ENCODE measurements around the gene MRPL11.
"Not testable (repeated sequence)": the region's sequence is repeated elsewhere in the genome, so short reads cannot be mapped to it uniquely, and the experiment has no call there.

Gene MRPL11

DNA sequence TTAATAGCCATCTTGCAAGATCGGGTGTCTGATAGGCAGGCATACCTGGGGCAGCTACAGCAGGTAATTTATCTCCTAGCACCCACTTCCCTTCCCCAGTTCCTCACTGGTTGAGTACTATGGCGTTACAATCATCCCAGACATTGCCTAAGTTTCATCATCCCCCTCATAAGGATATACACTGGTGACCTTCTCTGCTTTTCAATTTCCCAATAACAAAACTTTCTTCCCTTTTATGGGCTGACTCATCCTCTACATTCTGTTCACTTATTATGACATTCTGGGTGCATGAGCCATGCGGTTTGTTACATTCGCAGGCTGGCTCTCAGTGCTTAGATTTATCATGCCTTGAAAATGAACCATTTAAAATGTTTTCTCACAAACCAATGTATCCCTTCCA is 5.0 kb upstream of the MRPL11 start:
- DNase-seq (ENCODE audit: extremely low read depth, low read depth), result peak; percentile 39
- TF ChIP-seq, protein P1, sequence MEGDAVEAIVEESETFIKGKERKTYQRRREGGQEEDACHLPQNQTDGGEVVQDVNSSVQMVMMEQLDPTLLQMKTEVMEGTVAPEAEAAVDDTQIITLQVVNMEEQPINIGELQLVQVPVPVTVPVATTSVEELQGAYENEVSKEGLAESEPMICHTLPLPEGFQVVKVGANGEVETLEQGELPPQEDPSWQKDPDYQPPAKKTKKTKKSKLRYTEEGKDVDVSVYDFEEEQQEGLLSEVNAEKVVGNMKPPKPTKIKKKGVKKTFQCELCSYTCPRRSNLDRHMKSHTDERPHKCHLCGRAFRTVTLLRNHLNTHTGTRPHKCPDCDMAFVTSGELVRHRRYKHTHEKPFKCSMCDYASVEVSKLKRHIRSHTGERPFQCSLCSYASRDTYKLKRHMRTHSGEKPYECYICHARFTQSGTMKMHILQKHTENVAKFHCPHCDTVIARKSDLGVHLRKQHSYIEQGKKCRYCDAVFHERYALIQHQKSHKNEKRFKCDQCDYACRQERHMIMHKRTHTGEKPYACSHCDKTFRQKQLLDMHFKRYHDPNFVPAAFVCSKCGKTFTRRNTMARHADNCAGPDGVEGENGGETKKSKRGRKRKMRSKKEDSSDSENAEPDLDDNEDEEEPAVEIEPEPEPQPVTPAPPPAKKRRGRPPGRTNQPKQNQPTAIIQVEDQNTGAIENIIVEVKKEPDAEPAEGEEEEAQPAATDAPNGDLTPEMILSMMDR (IDR thresholded peaks at IDR 0.05; ENCODE audit: low read depth, low read length), result no peak

DNA sequence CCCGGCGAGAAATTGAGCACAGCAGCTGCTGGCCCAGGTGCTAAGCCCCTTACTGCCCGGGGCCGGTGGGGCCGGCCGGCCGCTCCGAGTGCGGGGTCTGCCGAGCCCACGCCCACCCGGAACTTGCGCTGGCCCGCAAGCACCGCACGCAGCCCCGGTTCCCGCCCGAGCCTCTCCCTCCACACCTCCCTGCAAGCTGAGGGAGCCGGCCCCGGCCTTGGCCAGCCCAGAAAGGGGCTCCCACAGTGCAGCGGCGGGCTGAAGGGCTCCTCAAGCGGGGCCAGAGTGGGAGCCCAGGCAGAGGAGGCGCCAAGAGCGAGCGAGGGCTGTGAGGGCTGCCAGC is 2.3 kb upstream of the MRPL11 start:
- not testable (repeated sequence) for DNase-seq (ENCODE audit: extremely low read depth, low read depth)

DNA sequence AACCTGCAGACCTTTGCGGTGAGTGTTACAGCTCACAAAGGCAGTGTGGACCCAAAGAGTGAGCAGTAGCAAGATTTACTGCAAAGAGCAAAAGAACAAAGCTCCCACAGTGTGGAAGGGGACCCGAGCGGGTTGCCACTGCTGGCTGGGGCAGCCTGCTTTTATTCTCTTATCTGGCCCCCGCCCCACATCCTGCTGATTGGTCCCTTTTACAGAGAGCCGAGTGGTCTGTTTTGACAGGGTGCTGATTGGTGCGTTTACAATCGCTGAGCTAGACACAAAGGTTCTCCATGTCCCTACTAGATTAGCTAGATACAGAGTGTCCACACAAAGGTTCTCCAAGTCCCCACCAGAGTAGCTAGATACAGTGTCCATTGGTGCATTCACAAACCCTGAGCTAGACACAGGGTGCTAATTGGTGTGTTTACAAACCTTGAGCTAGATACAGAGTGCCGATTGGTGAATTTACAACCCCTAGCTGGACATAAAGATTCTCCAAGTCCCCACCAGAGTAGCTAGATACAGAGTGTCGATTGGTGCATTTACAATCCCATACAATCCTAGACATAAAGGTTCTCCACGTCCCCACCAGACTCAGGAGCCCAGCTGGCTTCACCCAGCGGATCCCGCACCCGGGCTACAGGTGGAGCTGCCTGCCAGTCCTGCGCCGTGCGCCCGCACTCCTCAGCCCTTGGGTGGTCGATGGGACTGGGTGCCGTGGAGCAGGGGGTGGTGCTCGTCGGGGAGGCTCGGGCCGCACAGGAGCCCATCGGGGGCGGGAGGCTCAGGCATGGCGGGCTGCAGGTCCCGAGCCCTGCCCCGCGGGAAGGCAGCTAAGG is 1.7 kb upstream of the MRPL11 start:
- not testable (repeated sequence) for DNase-seq (ENCODE audit: extremely low read depth, low read depth)

GRCh38 chr11:66437979-66438503 is 607 bp downstream of the MRPL11 start:
- TF ChIP-seq, protein P1 (IDR thresholded peaks at IDR 0.05; ENCODE audit: low read depth, low read length), result no peak
- DNase-seq (ENCODE audit: extremely low read depth, low read depth), result no peak

- no peak for DNase-seq (ENCODE audit: extremely low read depth, low read depth)
- TF ChIP-seq, protein P1 (IDR thresholded peaks at IDR 0.05; ENCODE audit: low read depth, low read length), result no peak
Observed at GRCh38 chr11:66432597-66432996, 6.1 kb downstream of the MRPL11 start.

GRCh38 chr11:66431871-66432329 is 6.7 kb downstream of the MRPL11 start:
- DNase-seq (ENCODE audit: extremely low read depth, low read depth), result not testable (repeated sequence)

- not testable (repeated sequence) for DNase-seq (ENCODE audit: extremely low read depth, low read depth)
Observed at GRCh38 chr11:66431287-66431686, 7.4 kb downstream of the MRPL11 start.

DNA sequence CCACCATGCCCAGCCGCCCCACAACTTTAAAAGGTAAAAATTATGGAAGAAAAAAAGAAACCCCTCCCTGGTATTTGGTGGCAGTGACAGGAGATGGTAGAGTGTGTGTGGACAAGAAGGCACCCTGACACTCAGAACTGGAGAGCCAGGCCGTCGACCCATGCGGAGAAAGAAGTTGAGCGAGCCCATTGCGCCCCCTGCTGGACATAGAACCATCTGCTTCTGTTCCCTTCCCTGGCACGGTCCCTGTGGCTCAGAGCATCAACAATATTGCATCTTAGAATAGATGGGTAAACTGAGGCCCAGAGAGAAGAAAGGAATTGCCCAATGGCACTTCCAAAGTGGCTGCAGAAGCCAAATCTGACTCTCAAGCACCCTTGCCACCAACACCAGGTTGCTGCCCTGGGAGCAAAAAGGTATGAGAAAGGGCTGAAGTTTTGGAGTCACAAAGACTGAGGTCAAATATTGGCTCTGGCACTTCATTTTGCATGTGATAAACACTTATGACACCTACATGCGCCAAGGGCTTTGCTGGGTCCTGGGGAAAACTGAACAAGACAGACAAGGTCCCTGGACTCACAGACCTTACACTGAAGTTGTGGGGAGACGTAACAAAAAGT is 8.6 kb downstream of the MRPL11 start:
- peak; percentile 31 for DNase-seq (ENCODE audit: extremely low read depth, low read depth)
- TF ChIP-seq, protein P1 (IDR thresholded peaks at IDR 0.05; ENCODE audit: low read depth, low read length), result peak; percentile 80

GRCh38 chr11:66428933-66429332 is 9.7 kb downstream of the MRPL11 start:
- DNase-seq (ENCODE audit: extremely low read depth, low read depth), result no peak
- TF ChIP-seq, protein P1 (IDR thresholded peaks at IDR 0.05; ENCODE audit: low read depth, low read length), result no peak
